ENCODE data around the gene CCDC85B.

DNA sequence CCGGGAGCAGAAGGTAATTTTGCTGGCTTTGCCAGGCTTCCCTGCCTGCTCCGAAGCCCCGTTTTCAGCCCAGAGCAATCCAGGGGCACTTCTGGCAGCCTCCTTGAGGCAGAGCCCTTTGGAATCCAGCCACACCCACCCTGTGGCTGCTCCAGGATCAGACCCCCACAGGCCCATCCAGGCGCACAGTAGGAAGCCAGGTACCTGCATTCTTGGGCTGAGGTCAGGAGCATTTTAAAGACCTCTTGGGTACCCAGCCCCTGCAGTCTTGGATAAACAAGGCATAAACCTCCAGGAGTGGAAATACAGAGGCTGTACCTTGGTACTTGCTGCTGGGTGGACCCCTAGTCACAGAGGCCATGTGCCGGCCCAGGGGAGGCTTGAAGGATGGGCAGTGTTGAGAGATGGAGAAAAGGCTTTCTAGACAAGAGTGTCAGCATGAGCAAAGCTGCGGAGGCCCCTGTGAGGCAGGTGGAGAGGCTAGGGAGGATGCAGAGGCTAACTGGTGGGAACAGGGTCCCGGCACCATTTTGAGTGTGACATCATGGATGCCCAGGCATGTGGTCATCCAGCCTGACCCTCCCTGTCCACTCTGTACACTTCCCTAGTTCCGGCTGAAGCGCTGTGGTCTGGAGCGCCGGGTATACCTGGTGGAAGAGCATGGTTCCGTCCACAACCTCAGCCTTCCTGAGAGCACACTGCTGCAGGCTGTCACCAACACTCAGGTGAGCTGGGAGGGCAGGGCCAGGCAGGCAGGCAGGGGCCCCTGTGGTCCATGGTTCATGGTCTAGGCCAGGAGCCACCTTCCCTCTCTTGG is 26.4 kb upstream of the CCDC85B start:
- TF ChIP-seq POLR2A (IDR thresholded peaks at IDR 0.05) = no peak
- no peak for TF ChIP-seq CTCF (IDR thresholded peaks at IDR 0.05)

All from body of pancreas (tissue), 4 donors.